DMS53 treated with DMSO at 0.1 percent for 48 hours (cell line): Measurements from ENCODE around the gene IFIT1B.
A peak's percentile ranks its signal among the peaks of the same experiment; 100 is the strongest.
"Not testable (repeated sequence)": the region's sequence is repeated elsewhere in the genome, so short reads cannot be mapped to it uniquely, and the experiment has no call there.

Source experiments
- DNase-seq: peaks from one replicate; lab custom pipeline; 2025; ENCODE audit not compliant: unreplicated experiment; lab: John Stamatoyannopoulos, UW

The IFIT1B gene

GRCh38 chr10:89373916-89374711, 3.7 kb upstream of the IFIT1B start:
- DNase-seq: peak; percentile 53

- no peak for DNase-seq
Measured at GRCh38 chr10:89374713-89375141, 3.1 kb upstream of the IFIT1B start.

GRCh38 chr10:89379103-89379502, 1.2 kb downstream of the IFIT1B start:
- DNase-seq: no peak

GRCh38 chr10:89382757-89383156, 4.9 kb downstream of the IFIT1B start:
- DNase-seq: no peak

- no peak for DNase-seq
Measured at GRCh38 chr10:89384474-89385340, 6.9 kb downstream of the IFIT1B start.

- no peak for DNase-seq
Measured at GRCh38 chr10:89388806-89389205, 10.9 kb downstream of the IFIT1B start.

DNA sequence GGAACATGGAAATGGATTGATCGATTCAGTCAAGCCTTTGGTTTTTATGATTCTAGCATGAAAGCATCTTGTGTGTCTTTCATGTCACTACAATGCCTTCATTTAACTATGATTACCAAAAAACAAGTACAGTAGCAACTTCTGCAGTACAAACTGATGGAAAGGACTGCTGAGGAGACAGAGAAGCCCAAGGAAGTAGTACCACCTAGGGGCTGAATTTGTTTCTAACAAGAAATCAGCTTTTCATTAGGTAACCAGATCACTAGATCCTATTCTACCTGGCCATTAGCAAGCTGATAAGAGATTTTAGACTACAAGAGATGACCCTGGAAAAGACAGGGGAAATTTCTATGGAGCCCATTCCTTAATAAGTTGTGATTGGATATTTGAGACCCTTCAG, 11.4 kb downstream of the IFIT1B start:
- peak; percentile 54 for DNase-seq

DNA sequence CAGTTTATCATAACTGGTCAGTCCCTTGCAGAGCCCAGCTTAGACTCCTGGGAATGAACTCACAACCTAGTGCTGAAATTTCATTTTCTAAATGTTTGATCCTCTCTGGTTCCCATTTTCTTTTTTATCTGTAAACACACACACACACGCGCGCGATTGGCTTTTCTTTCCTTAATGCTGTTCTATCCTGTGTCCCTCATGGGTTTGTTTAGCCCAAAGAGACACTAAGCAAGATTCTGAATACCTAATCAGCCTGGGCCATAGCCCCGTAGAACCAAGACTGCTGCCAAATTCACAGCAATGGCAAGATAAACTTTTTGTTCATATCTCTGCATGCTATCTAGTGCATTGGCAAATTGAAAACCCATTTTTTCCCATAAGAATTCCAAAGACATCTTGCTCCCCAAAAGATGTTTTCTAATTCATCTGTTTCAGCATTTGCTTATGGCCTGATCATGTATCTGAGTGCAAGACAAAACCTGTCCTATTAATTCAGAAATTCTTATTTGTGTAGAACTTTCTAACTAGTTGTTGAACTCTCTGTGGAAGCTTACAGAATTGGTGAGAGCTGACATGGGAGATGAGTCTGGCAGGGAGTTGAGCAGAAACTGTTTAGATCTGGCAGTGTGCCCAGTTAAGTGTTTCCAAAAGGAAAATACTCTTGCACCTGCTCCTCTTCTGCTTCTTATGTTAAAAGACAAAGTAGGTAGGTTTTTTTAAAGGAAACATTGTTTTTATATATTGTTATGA, 12.8 kb downstream of the IFIT1B start:
- DNase-seq: no peak

DNA sequence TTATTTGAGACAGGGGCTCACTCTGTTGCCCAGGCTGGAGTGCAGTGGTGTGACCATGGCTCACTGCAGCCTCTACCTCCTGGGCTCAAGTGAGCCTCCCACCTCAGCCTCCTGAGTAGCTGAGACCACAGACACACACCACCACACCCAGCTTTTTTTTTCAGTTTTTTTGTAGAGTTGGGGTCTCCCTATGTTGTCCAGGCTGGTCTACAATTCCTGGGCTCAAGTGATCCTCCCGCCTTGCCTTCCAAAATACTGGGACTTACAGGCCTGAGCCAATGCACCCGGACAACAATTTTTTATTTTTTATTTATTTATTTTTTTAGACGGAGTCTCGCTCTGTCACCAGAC, 13.3 kb downstream of the IFIT1B start:
- not testable (repeated sequence) for DNase-seq

GRCh38 chr10:89391907-89392756, 14.3 kb downstream of the IFIT1B start, which contains the start of gene IFIT1:
Gene IFIT1, plus strand, starts transcription at chr10:89392623. Its CDS starts 90 bp downstream, at chr10:89392713.
- DNase-seq: peak; percentile 54

- no peak for DNase-seq
Measured at GRCh38 chr10:89392974-89393373, 15.1 kb downstream of the IFIT1B start.

- peak; percentile 66 for DNase-seq
Measured at GRCh38 chr10:89393898-89394297, 16.0 kb downstream of the IFIT1B start.

GRCh38 chr10:89395141-89395540, 17.3 kb downstream of the IFIT1B start:
- DNase-seq: no peak

DNA sequence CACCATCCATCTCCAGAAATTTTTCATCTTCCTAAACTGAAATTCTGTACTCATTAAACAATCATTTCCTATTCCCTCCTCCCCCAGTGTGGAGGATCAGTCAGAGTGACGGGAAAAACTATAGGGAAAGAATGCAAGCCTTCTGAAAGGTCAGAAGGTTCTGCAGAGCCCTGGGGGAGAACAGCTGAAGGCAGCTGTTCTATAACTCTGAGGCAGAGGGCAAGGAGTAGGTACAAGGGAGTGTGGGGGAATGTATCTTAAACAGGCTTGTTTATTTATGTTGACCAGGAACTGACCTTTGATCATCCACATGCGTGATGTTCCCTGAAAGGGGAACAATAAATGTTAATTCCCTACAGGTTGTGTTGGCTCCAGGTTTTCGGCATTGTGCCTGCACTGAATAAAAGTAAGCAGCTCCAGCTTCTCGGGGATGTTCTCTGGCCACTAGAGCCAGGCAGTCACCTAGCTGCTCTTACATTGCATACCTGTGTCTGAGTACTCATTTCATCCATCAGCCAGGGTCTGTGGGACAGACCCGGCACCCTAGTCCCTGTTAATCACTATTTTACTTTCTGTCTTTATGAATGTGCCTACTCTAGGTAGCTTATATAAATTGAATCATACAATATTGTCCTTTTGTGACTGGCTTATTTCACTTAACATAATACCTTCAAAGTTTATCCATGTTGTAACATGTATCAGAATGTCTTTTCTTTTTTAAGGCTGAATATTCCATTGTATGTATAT, 20.3 kb downstream of the IFIT1B start:
- DNase-seq: no peak

- no peak for DNase-seq
Measured at GRCh38 chr10:89399956-89400355, 22.1 kb downstream of the IFIT1B start.

DNA sequence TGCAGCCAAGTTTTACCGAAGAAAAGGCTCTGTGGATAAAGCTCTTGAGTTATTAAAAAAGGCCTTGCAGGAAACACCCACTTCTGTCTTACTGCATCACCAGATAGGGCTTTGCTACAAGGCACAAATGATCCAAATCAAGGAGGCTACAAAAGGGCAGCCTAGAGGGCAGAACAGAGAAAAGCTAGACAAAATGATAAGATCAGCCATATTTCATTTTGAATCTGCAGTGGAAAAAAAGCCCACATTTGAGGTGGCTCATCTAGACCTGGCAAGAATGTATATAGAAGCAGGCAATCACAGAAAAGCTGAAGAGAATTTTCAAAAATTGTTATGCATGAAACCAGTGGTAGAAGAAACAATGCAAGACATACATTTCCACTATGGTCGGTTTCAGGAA, 25.2 kb downstream of the IFIT1B start:
- DNase-seq: no peak

GRCh38 chr10:89404104-89405047, 26.5 kb downstream of the IFIT1B start:
- no peak for DNase-seq

DNA sequence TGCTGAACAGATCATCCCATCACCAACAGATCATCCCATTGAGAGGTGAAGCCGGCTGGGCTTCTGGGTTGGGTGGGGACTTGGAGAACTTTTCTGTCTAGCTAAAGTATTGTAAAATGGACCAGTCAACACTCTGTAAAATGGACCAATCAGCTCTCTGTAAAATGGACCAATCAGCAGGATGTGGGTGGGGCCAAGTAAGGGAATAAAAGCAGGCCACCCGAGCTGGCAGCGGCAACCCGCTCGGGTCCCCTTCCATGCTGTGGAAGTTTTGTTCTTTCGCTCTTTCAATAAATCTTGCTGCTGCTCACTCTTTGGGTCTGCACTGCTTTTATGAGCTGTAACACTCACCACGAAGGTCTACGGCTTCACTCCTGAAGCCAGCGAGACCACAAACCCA, 28.3 kb downstream of the IFIT1B start:
- DNase-seq: not testable (repeated sequence)

- DNase-seq: not testable (repeated sequence)
Measured at GRCh38 chr10:89407792-89408191, 29.9 kb downstream of the IFIT1B start.
